GM19099 (cell line): Measurements from ENCODE around the gene ETV7.

Experiments
- POLR2A ChIP-seq: IDR thresholded peaks from 3 replicates; pipeline ENCODE4 v1.6.1; 2011; ENCODE audit warnings: low read depth; ENCODE audit not compliant: insufficient read length; ENCODE audit errors: extremely low read depth

Gene ETV7

GRCh38 chr6:36324715-36325114 is 62.8 kb downstream of the ETV7 start:
- no peak for TF ChIP-seq POLR2A

DNA sequence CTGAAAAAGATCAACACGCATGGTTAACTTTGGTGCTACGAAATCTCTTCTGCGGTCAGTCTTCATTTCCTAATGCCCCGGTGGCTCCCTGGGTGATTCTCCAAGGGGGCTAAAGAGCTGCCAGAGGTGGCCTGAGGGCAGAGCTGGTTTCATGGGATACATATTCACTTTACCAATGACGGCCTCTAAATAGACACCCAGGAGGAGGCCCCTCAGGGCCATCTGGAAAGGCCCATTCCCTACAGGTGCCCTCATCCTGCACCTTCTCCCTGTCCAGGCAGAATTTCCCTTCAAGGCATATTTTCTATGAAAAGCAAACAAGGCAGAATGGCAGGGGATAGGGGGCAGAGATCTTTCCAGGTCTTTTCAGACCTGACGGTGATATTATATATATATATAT is 63.3 kb downstream of the ETV7 start:
- TF ChIP-seq POLR2A = no peak

DNA sequence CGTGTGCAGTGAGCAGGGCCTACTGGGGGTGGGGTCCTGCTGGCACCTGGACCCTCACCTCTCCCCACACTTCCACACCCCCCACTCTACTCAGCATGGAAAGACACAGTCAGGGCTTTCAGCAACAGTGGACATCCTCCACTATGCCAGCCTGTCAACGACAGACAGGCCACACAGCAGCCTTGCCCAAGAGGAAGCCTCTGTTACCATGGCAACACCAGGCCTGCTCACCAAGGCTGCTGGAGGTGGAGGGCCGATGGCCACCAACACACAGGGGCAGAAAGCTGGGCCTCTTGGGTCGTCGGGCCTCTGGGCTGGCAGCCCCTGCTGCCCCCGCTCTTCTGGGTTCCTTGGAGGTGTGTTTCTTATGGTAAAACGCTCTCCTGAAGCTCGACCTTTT is 64.4 kb downstream of the ETV7 start:
- TF ChIP-seq POLR2A = no peak

DNA sequence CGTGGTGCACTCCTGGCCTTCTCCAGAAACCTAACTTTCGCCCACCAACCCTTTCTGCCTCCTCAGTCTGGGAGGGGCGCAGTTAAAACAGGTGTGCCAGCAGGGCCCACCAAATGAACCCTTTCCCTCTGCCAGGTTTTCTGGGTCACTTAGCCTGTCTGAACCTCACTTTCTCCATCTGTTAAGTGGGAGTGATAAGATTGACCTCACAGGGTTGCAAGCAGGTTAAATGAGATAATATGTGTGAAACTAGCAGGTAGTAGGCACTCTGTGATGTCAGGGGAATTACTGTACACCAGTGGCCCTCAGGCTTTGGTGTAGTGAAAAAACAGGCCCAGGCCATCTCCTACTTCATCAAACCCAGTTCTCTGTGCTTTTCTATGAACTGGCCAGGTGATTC is 64.9 kb downstream of the ETV7 start:
- TF ChIP-seq POLR2A = no peak

GRCh38 chr6:36320475-36320874 is 67.0 kb downstream of the ETV7 start:
- no peak for TF ChIP-seq POLR2A

GRCh38 chr6:36319821-36320220 is 67.6 kb downstream of the ETV7 start:
- no peak for TF ChIP-seq POLR2A

DNA sequence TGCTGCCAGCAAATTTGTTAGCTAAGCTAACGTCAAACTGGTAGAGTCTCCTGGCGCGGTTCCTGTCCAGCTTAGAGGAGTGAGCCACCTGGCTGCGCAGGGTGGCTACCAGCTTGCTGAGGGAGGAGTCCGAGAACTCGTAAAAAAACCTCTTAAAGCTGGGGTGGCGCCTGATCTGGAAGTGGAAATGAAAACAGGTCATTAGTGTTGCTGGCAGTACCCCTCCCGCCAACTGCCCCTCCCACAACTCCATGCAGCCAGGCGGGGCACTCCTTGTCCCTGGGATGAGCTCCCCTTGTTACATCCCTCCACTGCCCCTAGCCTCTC is 68.1 kb downstream of the ETV7 start:
- TF ChIP-seq POLR2A = no peak

DNA sequence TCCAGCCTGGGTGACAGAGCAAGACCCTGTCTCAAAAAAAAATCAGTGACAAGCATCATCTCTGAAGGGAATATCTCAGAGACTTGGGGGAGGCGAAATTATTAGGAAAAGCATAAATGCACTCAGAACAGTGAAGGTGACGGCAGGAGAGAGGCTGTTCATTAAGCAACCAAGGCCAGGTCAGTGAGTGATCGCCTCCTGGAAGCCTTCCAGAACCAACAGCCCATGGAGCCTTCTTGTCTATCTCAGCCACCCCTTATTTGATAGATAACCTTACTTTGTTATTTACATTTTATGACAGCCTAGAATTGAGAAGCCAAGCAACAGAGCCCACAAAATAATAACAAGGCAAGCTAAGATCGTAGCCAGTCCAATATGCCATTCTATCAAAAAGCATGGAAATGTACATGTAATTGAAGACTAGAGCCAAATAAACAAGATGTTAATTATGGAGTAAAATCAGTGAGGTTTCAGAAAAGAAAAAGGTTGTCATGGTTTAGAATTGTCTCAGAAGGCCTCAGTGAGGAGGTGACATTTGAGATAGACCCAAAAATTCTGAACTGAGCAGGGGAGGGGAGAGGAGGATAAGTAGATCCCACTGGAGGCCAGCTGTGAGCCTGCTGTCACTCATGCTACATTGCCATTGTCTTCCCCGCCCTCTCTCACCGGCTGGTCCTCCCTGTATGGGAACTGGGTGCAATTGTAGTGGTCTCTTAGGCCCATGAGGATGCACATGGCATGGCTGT is 68.6 kb downstream of the ETV7 start:
- no peak for TF ChIP-seq POLR2A

GRCh38 chr6:36317623-36318022 is 69.8 kb downstream of the ETV7 start:
- TF ChIP-seq POLR2A = no peak
